ENCODE data around the gene NPM1.
A peak's percentile ranks its signal among the peaks of the same experiment; 100 is the strongest.

Gene NPM1

DNA sequence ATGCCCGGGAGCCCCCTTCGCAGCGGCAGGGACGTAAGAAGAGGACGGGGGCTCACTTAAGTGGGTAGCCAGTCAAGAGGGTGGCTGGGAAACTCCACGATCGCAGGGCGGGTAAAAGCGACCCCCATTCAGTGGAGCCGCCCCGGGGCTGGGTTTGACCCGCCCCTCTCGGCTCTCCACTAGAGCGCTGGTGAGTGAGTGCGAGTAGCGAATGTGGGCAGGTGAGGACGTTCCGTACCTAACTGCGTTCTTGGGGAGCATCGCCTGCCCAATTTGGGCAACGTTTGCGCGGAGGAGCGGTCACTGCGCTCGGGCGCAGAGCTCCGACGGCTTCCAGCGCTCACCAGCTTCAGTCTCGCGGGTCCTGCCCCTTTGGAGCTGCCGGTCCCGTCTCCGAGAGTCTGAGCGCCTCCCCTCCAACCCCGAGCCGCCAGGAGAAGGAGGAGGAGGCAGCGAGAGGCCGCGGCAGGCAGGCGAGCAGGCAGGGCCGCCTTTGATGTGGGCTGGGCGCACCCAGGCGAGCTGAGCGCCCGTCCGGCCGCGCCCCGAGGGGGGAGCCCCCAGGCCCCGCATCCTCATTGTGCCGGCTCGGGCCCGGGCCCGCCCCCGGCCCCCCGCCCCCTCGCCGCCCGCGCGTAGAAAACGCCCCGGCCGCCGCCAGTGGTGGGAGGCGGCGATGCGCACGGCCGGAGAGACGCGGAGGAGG lies 31.5 kb downstream of the NPM1 start, which contains the start of gene FGF18 (continued):
- TF ChIP-seq, protein P1, sequence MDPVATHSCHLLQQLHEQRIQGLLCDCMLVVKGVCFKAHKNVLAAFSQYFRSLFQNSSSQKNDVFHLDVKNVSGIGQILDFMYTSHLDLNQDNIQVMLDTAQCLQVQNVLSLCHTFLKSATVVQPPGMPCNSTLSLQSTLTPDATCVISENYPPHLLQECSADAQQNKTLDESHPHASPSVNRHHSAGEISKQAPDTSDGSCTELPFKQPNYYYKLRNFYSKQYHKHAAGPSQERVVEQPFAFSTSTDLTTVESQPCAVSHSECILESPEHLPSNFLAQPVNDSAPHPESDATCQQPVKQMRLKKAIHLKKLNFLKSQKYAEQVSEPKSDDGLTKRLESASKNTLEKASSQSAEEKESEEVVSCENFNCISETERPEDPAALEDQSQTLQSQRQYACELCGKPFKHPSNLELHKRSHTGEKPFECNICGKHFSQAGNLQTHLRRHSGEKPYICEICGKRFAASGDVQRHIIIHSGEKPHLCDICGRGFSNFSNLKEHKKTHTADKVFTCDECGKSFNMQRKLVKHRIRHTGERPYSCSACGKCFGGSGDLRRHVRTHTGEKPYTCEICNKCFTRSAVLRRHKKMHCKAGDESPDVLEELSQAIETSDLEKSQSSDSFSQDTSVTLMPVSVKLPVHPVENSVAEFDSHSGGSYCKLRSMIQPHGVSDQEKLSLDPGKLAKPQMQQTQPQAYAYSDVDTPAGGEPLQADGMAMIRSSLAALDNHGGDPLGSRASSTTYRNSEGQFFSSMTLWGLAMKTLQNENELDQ (tag by site-specific recombination; IDR thresholded peaks at IDR 0.05; ENCODE audit: low read depth) = no peak
- TF ChIP-seq ZNF843 (tag by site-specific recombination; IDR thresholded peaks at IDR 0.05) (no peak), OVOL3 (tag by site-specific recombination; IDR thresholded peaks at IDR 0.05) (no peak), ZBTB48 (tag by site-specific recombination; IDR thresholded peaks at IDR 0.05) (peak; percentile 29; the same call in 1 of the 2 replicates), ZFP69B (tag by site-specific recombination; IDR thresholded peaks at IDR 0.05) (no peak), ZNF133 (tag by site-specific recombination; IDR thresholded peaks at IDR 0.05) (0 out of 2 replicates have a peak, but pooled peaks have one; percentile 8), ZBTB17 (tag by site-specific recombination; IDR thresholded peaks at IDR 0.05) (peak; percentile 69), ZNF629 (tag by site-specific recombination; IDR thresholded peaks at IDR 0.05) (no peak), ZNF324 (tag by site-specific recombination; IDR thresholded peaks at IDR 0.05) (no peak; the same call in 1 of the 2 replicates), KLF8 (tag by site-specific recombination; IDR thresholded peaks at IDR 0.05) (peak; percentile 67; the same call in 1 of the 2 replicates), SETDB1 (IDR thresholded peaks at IDR 0.05; ENCODE audit: insufficient read length, low read length) (no peak), GLIS1 (tag by site-specific recombination; IDR thresholded peaks at IDR 0.05) (0 out of 2 replicates have a peak, but pooled peaks have one; percentile 5), GFI1B (tag by site-specific recombination; IDR thresholded peaks at IDR 0.05) (no peak), ZNF654 (tag by site-specific recombination; IDR thresholded peaks at IDR 0.05; ENCODE audit: low read depth) (no peak), ZNF341 (tag by site-specific recombination; IDR thresholded peaks at IDR 0.05; ENCODE audit: low read depth) (peak; percentile 14; the same call in 1 of the 2 replicates)
- TF ChIP-seq, protein P2, sequence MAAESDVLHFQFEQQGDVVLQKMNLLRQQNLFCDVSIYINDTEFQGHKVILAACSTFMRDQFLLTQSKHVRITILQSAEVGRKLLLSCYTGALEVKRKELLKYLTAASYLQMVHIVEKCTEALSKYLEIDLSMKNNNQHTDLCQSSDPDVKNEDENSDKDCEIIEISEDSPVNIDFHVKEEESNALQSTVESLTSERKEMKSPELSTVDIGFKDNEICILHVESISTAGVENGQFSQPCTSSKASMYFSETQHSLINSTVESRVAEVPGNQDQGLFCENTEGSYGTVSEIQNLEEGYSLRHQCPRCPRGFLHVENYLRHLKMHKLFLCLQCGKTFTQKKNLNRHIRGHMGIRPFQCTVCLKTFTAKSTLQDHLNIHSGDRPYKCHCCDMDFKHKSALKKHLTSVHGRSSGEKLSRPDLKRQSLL (tag by site-specific recombination; IDR thresholded peaks at IDR 0.05) = no peak
- TF ChIP-seq, protein P3, sequence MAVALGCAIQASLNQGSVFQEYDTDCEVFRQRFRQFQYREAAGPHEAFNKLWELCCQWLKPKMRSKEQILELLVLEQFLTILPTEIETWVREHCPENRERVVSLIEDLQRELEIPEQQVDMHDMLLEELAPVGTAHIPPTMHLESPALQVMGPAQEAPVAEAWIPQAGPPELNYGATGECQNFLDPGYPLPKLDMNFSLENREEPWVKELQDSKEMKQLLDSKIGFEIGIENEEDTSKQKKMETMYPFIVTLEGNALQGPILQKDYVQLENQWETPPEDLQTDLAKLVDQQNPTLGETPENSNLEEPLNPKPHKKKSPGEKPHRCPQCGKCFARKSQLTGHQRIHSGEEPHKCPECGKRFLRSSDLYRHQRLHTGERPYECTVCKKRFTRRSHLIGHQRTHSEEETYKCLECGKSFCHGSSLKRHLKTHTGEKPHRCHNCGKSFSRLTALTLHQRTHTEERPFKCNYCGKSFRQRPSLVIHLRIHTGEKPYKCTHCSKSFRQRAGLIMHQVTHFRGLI (tag by site-specific recombination; IDR thresholded peaks at IDR 0.05) = peak; percentile 89
- TF ChIP-seq, protein P4, sequence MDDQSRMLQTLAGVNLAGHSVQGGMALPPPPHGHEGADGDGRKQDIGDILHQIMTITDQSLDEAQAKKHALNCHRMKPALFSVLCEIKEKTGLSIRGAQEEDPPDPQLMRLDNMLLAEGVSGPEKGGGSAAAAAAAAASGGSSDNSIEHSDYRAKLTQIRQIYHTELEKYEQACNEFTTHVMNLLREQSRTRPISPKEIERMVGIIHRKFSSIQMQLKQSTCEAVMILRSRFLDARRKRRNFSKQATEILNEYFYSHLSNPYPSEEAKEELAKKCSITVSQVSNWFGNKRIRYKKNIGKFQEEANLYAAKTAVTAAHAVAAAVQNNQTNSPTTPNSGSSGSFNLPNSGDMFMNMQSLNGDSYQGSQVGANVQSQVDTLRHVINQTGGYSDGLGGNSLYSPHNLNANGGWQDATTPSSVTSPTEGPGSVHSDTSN (CRISPR knock-in tag; IDR thresholded peaks at IDR 0.05) = peak; percentile 34; the same call in 1 of the 2 replicates
- TF ChIP-seq, protein P5, sequence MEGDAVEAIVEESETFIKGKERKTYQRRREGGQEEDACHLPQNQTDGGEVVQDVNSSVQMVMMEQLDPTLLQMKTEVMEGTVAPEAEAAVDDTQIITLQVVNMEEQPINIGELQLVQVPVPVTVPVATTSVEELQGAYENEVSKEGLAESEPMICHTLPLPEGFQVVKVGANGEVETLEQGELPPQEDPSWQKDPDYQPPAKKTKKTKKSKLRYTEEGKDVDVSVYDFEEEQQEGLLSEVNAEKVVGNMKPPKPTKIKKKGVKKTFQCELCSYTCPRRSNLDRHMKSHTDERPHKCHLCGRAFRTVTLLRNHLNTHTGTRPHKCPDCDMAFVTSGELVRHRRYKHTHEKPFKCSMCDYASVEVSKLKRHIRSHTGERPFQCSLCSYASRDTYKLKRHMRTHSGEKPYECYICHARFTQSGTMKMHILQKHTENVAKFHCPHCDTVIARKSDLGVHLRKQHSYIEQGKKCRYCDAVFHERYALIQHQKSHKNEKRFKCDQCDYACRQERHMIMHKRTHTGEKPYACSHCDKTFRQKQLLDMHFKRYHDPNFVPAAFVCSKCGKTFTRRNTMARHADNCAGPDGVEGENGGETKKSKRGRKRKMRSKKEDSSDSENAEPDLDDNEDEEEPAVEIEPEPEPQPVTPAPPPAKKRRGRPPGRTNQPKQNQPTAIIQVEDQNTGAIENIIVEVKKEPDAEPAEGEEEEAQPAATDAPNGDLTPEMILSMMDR (tag by site-specific recombination; IDR thresholded peaks at IDR 0.05) = peak; percentile 6; the same call in 1 of the 2 replicates
- TF ChIP-seq, protein P6, sequence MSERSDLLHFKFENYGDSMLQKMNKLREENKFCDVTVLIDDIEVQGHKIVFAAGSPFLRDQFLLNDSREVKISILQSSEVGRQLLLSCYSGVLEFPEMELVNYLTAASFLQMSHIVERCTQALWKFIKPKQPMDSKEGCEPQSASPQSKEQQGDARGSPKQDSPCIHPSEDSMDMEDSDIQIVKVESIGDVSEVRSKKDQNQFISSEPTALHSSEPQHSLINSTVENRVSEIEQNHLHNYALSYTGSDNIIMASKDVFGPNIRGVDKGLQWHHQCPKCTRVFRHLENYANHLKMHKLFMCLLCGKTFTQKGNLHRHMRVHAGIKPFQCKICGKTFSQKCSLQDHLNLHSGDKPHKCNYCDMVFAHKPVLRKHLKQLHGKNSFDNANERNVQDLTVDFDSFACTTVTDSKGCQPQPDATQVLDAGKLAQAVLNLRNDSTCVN (tag by site-specific recombination; optimal IDR thresholded peaks at IDR 0.05) = peak; percentile 89
- TF ChIP-seq, protein P7, sequence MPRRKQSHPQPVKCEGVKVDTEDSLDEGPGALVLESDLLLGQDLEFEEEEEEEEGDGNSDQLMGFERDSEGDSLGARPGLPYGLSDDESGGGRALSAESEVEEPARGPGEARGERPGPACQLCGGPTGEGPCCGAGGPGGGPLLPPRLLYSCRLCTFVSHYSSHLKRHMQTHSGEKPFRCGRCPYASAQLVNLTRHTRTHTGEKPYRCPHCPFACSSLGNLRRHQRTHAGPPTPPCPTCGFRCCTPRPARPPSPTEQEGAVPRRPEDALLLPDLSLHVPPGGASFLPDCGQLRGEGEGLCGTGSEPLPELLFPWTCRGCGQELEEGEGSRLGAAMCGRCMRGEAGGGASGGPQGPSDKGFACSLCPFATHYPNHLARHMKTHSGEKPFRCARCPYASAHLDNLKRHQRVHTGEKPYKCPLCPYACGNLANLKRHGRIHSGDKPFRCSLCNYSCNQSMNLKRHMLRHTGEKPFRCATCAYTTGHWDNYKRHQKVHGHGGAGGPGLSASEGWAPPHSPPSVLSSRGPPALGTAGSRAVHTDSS (tag by site-specific recombination; IDR thresholded peaks at IDR 0.05) = no peak
- TF ChIP-seq, protein P8, sequence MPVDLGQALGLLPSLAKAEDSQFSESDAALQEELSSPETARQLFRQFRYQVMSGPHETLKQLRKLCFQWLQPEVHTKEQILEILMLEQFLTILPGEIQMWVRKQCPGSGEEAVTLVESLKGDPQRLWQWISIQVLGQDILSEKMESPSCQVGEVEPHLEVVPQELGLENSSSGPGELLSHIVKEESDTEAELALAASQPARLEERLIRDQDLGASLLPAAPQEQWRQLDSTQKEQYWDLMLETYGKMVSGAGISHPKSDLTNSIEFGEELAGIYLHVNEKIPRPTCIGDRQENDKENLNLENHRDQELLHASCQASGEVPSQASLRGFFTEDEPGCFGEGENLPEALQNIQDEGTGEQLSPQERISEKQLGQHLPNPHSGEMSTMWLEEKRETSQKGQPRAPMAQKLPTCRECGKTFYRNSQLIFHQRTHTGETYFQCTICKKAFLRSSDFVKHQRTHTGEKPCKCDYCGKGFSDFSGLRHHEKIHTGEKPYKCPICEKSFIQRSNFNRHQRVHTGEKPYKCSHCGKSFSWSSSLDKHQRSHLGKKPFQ (tag by site-specific recombination; IDR thresholded peaks at IDR 0.05) = no peak
- TF ChIP-seq, protein P9, sequence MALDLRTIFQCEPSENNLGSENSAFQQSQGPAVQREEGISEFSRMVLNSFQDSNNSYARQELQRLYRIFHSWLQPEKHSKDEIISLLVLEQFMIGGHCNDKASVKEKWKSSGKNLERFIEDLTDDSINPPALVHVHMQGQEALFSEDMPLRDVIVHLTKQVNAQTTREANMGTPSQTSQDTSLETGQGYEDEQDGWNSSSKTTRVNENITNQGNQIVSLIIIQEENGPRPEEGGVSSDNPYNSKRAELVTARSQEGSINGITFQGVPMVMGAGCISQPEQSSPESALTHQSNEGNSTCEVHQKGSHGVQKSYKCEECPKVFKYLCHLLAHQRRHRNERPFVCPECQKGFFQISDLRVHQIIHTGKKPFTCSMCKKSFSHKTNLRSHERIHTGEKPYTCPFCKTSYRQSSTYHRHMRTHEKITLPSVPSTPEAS (tag by site-specific recombination; IDR thresholded peaks at IDR 0.05) = no peak
